ENCODE measurements around the gene ARID1B.

DNA sequence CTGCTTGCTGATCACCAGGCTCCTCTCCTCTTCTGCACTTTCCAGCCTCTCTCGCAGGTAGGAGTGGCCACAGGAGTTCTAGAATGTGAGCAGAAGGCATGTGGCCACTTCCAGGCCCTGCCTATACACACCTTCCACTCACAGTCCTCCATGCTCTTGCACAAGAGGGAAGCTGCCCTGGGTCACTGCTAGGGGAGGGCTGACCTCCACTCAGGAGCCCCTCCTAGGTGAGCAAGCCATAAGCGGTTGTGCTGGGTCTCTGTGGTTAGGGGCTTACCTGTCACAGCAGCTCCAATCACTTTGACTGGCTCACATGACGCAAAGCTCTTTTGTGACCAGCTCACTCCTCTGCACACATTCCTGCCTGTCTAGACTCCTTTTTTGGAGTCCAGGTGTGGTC is 477.9 kb downstream of the ARID1B start:
- TF ChIP-seq, protein P1, sequence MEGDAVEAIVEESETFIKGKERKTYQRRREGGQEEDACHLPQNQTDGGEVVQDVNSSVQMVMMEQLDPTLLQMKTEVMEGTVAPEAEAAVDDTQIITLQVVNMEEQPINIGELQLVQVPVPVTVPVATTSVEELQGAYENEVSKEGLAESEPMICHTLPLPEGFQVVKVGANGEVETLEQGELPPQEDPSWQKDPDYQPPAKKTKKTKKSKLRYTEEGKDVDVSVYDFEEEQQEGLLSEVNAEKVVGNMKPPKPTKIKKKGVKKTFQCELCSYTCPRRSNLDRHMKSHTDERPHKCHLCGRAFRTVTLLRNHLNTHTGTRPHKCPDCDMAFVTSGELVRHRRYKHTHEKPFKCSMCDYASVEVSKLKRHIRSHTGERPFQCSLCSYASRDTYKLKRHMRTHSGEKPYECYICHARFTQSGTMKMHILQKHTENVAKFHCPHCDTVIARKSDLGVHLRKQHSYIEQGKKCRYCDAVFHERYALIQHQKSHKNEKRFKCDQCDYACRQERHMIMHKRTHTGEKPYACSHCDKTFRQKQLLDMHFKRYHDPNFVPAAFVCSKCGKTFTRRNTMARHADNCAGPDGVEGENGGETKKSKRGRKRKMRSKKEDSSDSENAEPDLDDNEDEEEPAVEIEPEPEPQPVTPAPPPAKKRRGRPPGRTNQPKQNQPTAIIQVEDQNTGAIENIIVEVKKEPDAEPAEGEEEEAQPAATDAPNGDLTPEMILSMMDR (IDR thresholded peaks at IDR 0.05; ENCODE audit: insufficient read depth, low read length, poor library complexity, severe bottlenecking), result no peak
- no peak for TF ChIP-seq EZH2phosphoT487 (conservative IDR thresholded peaks at IDR 0.05; ENCODE audit: low read length)
